ES-I3 (cell line): ENCODE measurements around the gene ATP2B3.
A peak's percentile ranks its signal among the peaks of the same experiment; 100 is the strongest.

ENCODE experiments used
- H3K36me3 ChIP-seq: 2 replicates; pipeline ENCODE4 v1.6.1; 2013; ENCODE audit warnings: mild to moderate bottlenecking, low read length, control low read depth, moderate library complexity; ENCODE audit not compliant: insufficient read depth
- H3K4me1 ChIP-seq: 2 replicates; pipeline ENCODE4 v1.6.1; 2013; ENCODE audit warnings: mild to moderate bottlenecking, control low read depth, low read length; ENCODE audit not compliant: insufficient read depth
- H3K9ac ChIP-seq: 2 replicates; pipeline ENCODE4 v1.6.1; 2013; ENCODE audit warnings: low read depth, mild to moderate bottlenecking, low read length, moderate library complexity
- H3K9me3 ChIP-seq: 2 replicates; pipeline ENCODE4 v1.6.1; 2013; ENCODE audit warnings: mild to moderate bottlenecking, low read length, moderate library complexity; ENCODE audit not compliant: control insufficient read depth, insufficient read depth

Gene ATP2B3

GRCh38 chrX:153587342-153587741 lies 69.9 kb downstream of the ATP2B3 start:
- Histone ChIP-seq H3K4me1 (no peaks in the 10 kb centered on the region), H3K9me3 (no peaks in the 10 kb centered on the region), H3K9ac (no peak overlapping the region), H3K36me3 (no peaks in the 10 kb centered on the region)

- Histone ChIP-seq H3K9me3 (no peaks in the 10 kb centered on the region), H3K36me3 (no peaks in the 10 kb centered on the region), H3K9ac (no peak overlapping the region), H3K4me1 (no peaks in the 10 kb centered on the region)
Measured at GRCh38 chrX:153588021-153588781, 70.8 kb downstream of the ATP2B3 start.

GRCh38 chrX:153588782-153589446 lies 71.5 kb downstream of the ATP2B3 start:
- Histone ChIP-seq H3K9me3 (no peaks in the 10 kb centered on the region), H3K36me3 (no peaks in the 10 kb centered on the region), H3K4me1 (no peaks in the 10 kb centered on the region), H3K9ac (no peak overlapping the region)

GRCh38 chrX:153590961-153591956 lies 73.8 kb downstream of the ATP2B3 start:
- no peaks in the 10 kb centered on the region for H3K4me1 ChIP-seq
- no peaks in the 10 kb centered on the region for H3K36me3 ChIP-seq
- no peak overlapping the region for H3K9ac ChIP-seq
- no peaks in the 10 kb centered on the region for H3K9me3 ChIP-seq

GRCh38 chrX:153592091-153592833 lies 74.8 kb downstream of the ATP2B3 start:
- no peaks in the 10 kb centered on the region for H3K36me3 ChIP-seq
- no peak overlapping the region for H3K9ac ChIP-seq
- H3K4me1 ChIP-seq = no peaks in the 10 kb centered on the region
- H3K9me3 ChIP-seq = no peaks in the 10 kb centered on the region

- Histone ChIP-seq H3K36me3 (no peaks in the 10 kb centered on the region), H3K9ac (no peak overlapping the region), H3K4me1 (no peaks in the 10 kb centered on the region), H3K9me3 (no peaks in the 10 kb centered on the region)
Measured at GRCh38 chrX:153592966-153593688, 75.7 kb downstream of the ATP2B3 start.

GRCh38 chrX:153593811-153594500 lies 76.5 kb downstream of the ATP2B3 start:
- Histone ChIP-seq H3K9me3 (no peaks in the 10 kb centered on the region), H3K4me1 (no peaks in the 10 kb centered on the region), H3K36me3 (no peaks in the 10 kb centered on the region), H3K9ac (no peak overlapping the region)

GRCh38 chrX:153595387-153595786 lies 77.9 kb downstream of the ATP2B3 start:
- Histone ChIP-seq H3K36me3 (no peaks in the 10 kb centered on the region), H3K9ac (no peak overlapping the region), H3K4me1 (no peaks in the 10 kb centered on the region), H3K9me3 (no peaks in the 10 kb centered on the region)

- no peaks in the 10 kb centered on the region for H3K36me3 ChIP-seq
- H3K9ac ChIP-seq = no peak overlapping the region
- H3K9me3 ChIP-seq = no peaks in the 10 kb centered on the region
- no peaks in the 10 kb centered on the region for H3K4me1 ChIP-seq
Measured at GRCh38 chrX:153595859-153596857, 78.7 kb downstream of the ATP2B3 start.

GRCh38 chrX:153596981-153597750 lies 79.7 kb downstream of the ATP2B3 start:
- H3K9ac ChIP-seq = no peak overlapping the region
- H3K9me3 ChIP-seq = no peaks in the 10 kb centered on the region
- H3K4me1 ChIP-seq = no peaks in the 10 kb centered on the region
- H3K36me3 ChIP-seq = no peaks in the 10 kb centered on the region

GRCh38 chrX:153598541-153599191 lies 81.2 kb downstream of the ATP2B3 start, which contains the start of gene CCNQ:
Gene CCNQ (minus strand): TSS chrX:153599139. CDS start chrX:153599073, 66 bp downstream.
- Histone ChIP-seq H3K4me1 (no peaks in the 10 kb centered on the region), H3K9me3 (no peaks in the 10 kb centered on the region), H3K36me3 (no peaks in the 10 kb centered on the region), H3K9ac (peak within 1 kb of the TSS; percentile 87)
